Upper lobe of left lung (tissue), 6 donors: ENCODE results near the gene BID. TPM values are rescaled to one million over a fixed set of nuclear protein-coding genes. Genes with fewer than 3 reads are reported as not detected.

ENCODE experiments used
- ATAC-seq, 2 donors: fragments of 200-7000 bp; cut with Tn5 transposase; one replicate each; pipeline ENCODE4 v1.9.1; 2022; ENCODE audit warnings: mild to moderate bottlenecking in 2 of 2, moderate library complexity in 2 of 2; ENCODE audit not compliant: low FRiP score in 2 of 2
- DNase-seq, 2 donors: peaks; one replicate each; pipeline ENCODE4 v3.0.0-alpha.2; 2019 to 2020
- H3K27ac ChIP-seq, 4 donors: fragments of 200-600 bp; sonication (generic); one replicate each; pipeline ENCODE4 v1.5.1; 2016 to 2019
- H3K27me3 ChIP-seq, 4 donors: fragments of 200-600 bp; sonication (generic); one replicate each; pipeline ENCODE4 v1.5.1; 2017 to 2019
- H3K36me3 ChIP-seq, 4 donors: fragments of 200-600 bp; sonication (generic); one replicate each; pipeline ENCODE4 v1.5.1; 2016 to 2019
- H3K4me1 ChIP-seq, 4 donors: fragments of 200-600 bp; sonication (generic); one replicate each; pipeline ENCODE4 v1.5.1; 2018 to 2019
- H3K4me3 ChIP-seq, 4 donors: fragments of 200-600 bp; sonication (generic); one replicate each; pipeline ENCODE4 v1.5.1; 2017 to 2019; ENCODE audit warnings: mild to moderate bottlenecking in 2 of 4, moderate library complexity in 1 of 4
- H3K9me3 ChIP-seq, 4 donors: fragments of 200-600 bp; sonication (generic); one replicate each; pipeline ENCODE4 v1.5.1; 2018 to 2019
- CTCF ChIP-seq, 6 experiments: fragments of 450-650 bp in 4 of 6; fragments of 200-600 bp in 2 of 6; sonication (generic) in 2 of 6; IDR thresholded peaks; one replicate each; pipeline ENCODE4 v1.5.1; 2016 to 2019; ENCODE audit warnings: antibody characterized with exemption in 6 of 6
- EP300 ChIP-seq, 4 donors: sonication (generic); formaldehyde crosslinking; IDR thresholded peaks; one replicate each; pipeline ENCODE4 v1.5.1; 2017; ENCODE audit warnings: antibody characterized with exemption in 4 of 4, control low read depth in 2 of 4
- POLR2A ChIP-seq, 4 donors: fragments of 450-650 bp; IDR thresholded peaks; one replicate each; pipeline ENCODE4 v1.5.1; 2016 to 2017; ENCODE audit warnings: antibody characterized with exemption in 4 of 4, mild to moderate bottlenecking in 2 of 4
- POLR2AphosphoS5 ChIP-seq, 2 donors: sonication (generic); formaldehyde crosslinking; IDR thresholded peaks; one replicate each; pipeline ENCODE4 v1.5.1; 2017; ENCODE audit warnings: antibody characterized with exemption in 2 of 2
- WGBS, 2 donors: methylation state at CpG; one replicate each; pipeline ENCODE4 v1.1.5; 2017 to 2018; 5-methylcytosine and 5-hydroxymethylcytosine counted together
- total RNA-seq, 6 donors: library from RNA; depleted of rRNA in 4 of 6; stranded (reverse); fragments of >200 nt in 4 of 6; gene quantifications; one replicate each; pipeline versions ENCODE4 v1.1.0 to v1.2.1, GENCODE V29; 2016 to 2021
- donor health status: DM: no; HTN: no; CAD: no; lungs with moderate emphysema.
- donor health status: DM: no; HTN: yes; CAD: no; lungs with severe emphysema.

The BID gene
- total RNA-seq, 6 donors from 2014 or later: 10.5 to 55.9 (median 27.3) TPM

GRCh38 chr22:17724678-17725499 is 49.4 kb downstream of the BID start:
- ATAC-seq (no peak), DNase-seq (no peak)
- H3K27ac ChIP-seq: peak overlapping the region in 1 of 4 donors; percentile 11
- no peak overlapping the region for H3K4me3 ChIP-seq
- H3K9me3 ChIP-seq: no peaks in the 10 kb centered on the region
- 65 to 70% methylated on average over 8 of the region's 8 CpGs for WGBS, 2 donors
- TF ChIP-seq POLR2AphosphoS5 (IDR thresholded peaks at IDR 0.05) (no peak), CTCF (IDR thresholded peaks at IDR 0.05) (no peak), POLR2A (IDR thresholded peaks at IDR 0.05) (no peak), EP300 (IDR thresholded peaks at IDR 0.05) (no peak)
- peaks cover 0 to 15% (median 10%) of the 10 kb centered on the region in 4 donors for H3K4me1 ChIP-seq
- peaks cover 6 to 33% (median 24%) of the 10 kb centered on the region in 4 donors for H3K36me3 ChIP-seq
- H3K27me3 ChIP-seq: no peaks in the 10 kb centered on the region

- TF ChIP-seq POLR2A (IDR thresholded peaks at IDR 0.05) (no peak), CTCF (IDR thresholded peaks at IDR 0.05) (no peak), EP300 (IDR thresholded peaks at IDR 0.05) (no peak), POLR2AphosphoS5 (IDR thresholded peaks at IDR 0.05) (no peak)
- DNase-seq (no peak), ATAC-seq (no peak)
- Histone ChIP-seq H3K9me3 (no peaks in the 10 kb centered on the region), H3K4me1 (peaks cover 0 to 15% (median 10%) of the 10 kb centered on the region in 4 donors), H3K36me3 (peaks cover 3 to 27% (median 18%) of the 10 kb centered on the region in 4 donors), H3K4me3 (no peak overlapping the region), H3K27ac (no peak overlapping the region), H3K27me3 (no peaks in the 10 kb centered on the region)
- WGBS, 2 donors: 83 to 89% methylated on average over 5 of the region's 5 CpGs
These were observed 50.0 kb downstream of the BID start for GRCh38 chr22:17724241-17724640.

GRCh38 chr22:17719911-17720310 is 54.4 kb downstream of the BID start:
- DNase-seq: no peak
- no peak overlapping the region for H3K4me3 ChIP-seq
- ATAC-seq: no peak
- 95 to 98% methylated on average over 5 of the region's 5 CpGs for WGBS, 2 donors
- no peak for TF ChIP-seq POLR2AphosphoS5 (IDR thresholded peaks at IDR 0.05)
- TF ChIP-seq CTCF (IDR thresholded peaks at IDR 0.05): no peak
- TF ChIP-seq POLR2A (IDR thresholded peaks at IDR 0.05): no peak
- TF ChIP-seq EP300 (IDR thresholded peaks at IDR 0.05): no peak
- H3K27me3 ChIP-seq: no peaks in the 10 kb centered on the region
- no peaks in the 10 kb centered on the region for H3K9me3 ChIP-seq
- peaks cover 0 to 9% (median 1%) of the 10 kb centered on the region in 4 donors for H3K4me1 ChIP-seq
- H3K36me3 ChIP-seq: peaks cover 0 to 4% (median 0%) of the 10 kb centered on the region in 4 donors
- H3K27ac ChIP-seq: no peak overlapping the region

- Histone ChIP-seq H3K36me3 (peaks cover 0 to 5% (median 0%) of the 10 kb centered on the region in 4 donors), H3K4me1 (no peaks in the 10 kb centered on the region), H3K27ac (no peak overlapping the region), H3K4me3 (no peak overlapping the region), H3K27me3 (no peaks in the 10 kb centered on the region), H3K9me3 (no peaks in the 10 kb centered on the region)
- TF ChIP-seq POLR2A (IDR thresholded peaks at IDR 0.05): no peak
- ATAC-seq: no peak
- DNase-seq: no peak
- WGBS, 2 donors: 83 to 85% methylated on average over 4 of the region's 4 CpGs
These were observed 56.6 kb downstream of the BID start for GRCh38 chr22:17717708-17718107.

- Histone ChIP-seq H3K4me3 (no peak overlapping the region), H3K27ac (no peak overlapping the region), H3K9me3 (no peaks in the 10 kb centered on the region), H3K36me3 (peaks cover 0 to 8% (median 0%) of the 10 kb centered on the region in 4 donors), H3K4me1 (no peaks in the 10 kb centered on the region), H3K27me3 (no peaks in the 10 kb centered on the region)
- TF ChIP-seq POLR2AphosphoS5 (IDR thresholded peaks at IDR 0.05) (no peak), CTCF (IDR thresholded peaks at IDR 0.05) (no peak), EP300 (IDR thresholded peaks at IDR 0.05) (no peak), POLR2A (IDR thresholded peaks at IDR 0.05) (no peak)
- DNase-seq: no peak
- ATAC-seq: no peak
- WGBS, 2 donors: 92 to 96% methylated on average over 3 of the region's 3 CpGs
These were observed 57.7 kb downstream of the BID start for GRCh38 chr22:17716529-17716928.
